GM19372 (cell line): ENCODE data around the gene SEC14L2.

Experiments
- ATAC-seq: cut with Tn5 transposase; IDR thresholded peaks from one replicate; pipeline ENCODE4 v1.9.1; 2021; ENCODE audit warnings: mild to moderate bottlenecking, low read depth, moderate library complexity; ENCODE audit not compliant: unreplicated experiment

SEC14L2 gene

DNA sequence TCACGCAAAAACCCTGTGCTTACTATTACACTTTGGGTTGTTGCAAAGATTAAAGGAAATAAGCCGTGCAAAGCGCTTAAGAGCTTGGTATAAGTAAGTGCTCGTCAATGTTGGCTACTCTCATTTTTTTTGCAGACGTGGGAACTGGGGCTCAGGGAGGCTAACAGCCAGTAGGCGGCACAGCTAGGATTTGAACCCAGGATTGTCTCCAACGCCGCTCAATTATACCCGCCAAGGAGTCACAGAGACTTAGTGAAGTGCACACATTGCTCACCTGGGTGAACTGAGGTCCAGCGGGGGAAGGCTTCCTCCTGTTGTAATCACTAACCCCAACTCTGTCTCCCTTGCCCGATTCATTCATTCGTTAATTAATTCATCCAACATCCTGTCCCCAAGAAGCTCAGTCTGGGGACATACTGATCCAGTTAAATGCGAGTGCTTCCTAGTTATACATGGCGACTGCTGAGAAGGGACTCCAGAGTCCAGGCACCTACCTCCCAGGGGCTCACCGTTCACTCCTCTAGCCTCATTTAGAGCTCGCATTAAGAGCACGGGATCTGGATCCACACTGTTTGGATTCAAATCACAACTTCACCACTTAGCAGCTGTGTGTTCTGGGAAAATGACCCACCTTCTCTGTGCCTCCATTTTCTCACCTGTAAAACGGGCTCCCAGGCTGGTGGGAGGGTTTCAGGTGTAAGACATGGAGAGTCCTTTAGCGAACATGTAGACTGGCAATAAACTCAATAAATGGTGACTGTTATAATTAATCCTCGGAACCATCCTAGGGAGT is 27.9 kb downstream of the SEC14L2 start:
- ATAC-seq = no peak

DNA sequence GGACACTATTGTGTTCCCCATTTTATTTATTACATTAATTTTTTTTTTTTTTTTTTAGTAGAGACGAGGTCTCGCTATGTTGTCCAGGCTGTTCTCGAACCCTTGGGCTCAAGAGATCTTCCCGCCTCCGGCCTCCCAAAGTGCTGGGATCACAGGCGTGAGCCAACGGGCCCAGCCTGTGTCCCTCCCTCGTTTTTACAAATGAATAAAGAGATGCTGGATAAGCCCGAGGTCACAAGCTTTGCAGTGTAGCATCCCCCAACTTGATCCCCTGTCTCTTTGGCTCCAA is 28.5 kb downstream of the SEC14L2 start:
- ATAC-seq = no peak

DNA sequence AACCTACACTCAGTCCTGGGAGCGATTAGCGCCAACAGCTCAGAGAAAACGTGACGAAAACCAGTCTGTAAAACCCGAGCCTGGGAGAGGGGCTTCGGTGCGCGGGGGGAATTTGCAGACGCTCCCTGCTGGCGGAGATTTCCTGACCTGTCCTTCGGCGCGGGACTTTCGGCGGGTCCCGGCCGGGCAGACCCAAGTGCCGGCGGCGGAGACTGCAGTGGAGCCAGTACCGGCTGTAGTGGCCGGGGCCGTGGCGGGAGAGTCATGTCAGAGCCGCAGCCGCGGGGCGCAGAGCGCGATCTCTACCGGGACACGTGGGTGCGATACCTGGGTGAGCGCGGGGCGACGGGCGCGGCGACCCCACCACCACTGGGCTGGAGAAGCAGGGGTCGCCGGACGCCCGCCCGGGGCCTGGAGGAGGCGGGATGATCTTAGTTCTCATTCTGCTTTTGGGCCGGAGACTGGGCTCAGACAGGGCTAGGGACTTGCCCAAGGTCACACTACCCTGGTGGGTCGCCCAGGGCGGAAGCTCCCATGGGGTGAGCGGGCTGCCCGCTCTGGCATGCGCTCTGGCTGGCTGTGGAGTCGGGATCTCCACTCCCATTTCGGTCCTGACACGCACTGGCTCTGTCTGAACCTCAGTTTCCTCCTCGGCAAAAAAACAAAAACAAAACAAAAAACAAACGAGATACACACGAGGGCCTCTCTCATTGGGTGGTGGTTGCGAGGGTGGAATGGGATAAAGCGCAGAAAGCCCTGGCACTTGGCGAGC is 29.0 kb downstream of the SEC14L2 start, which contains the start of gene MTFP1:
Gene MTFP1 (plus strand): TSS at position 153 of the 772 bp plus-strand sequence. CDS start 112 bp downstream, at position 265.
- ATAC-seq = no peak

GRCh38 chr22:30426388-30427353 is 29.9 kb downstream of the SEC14L2 start:
- ATAC-seq = no peak

GRCh38 chr22:30427871-30428270 is 31.1 kb downstream of the SEC14L2 start:
- no peak for ATAC-seq

GRCh38 chr22:30429887-30430286 is 33.1 kb downstream of the SEC14L2 start:
- no peak for ATAC-seq

DNA sequence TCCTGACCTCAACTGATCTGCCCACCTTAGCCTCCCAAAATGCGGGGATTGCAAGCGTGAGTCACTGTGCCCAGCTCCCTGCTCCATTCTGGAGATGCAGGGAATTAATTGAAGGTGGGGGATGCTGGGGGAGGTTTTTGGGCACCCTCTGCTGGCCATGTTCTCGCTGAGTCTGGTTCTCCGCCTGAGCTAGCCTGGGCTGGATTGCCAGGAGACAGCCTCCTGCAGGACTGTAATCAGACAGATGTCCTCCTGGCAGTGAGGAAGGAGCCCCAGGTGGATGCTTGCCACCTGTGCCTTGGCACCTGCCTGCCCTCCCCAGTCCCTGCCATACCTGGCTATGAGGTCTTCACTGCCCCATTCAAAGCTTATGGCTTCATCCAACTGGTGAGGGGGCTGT is 34.1 kb downstream of the SEC14L2 start:
- ATAC-seq = no peak

GRCh38 chr22:30432096-30432495 is 35.3 kb downstream of the SEC14L2 start:
- ATAC-seq = no peak

GRCh38 chr22:30432520-30432919 is 35.7 kb downstream of the SEC14L2 start:
- ATAC-seq = no peak

DNA sequence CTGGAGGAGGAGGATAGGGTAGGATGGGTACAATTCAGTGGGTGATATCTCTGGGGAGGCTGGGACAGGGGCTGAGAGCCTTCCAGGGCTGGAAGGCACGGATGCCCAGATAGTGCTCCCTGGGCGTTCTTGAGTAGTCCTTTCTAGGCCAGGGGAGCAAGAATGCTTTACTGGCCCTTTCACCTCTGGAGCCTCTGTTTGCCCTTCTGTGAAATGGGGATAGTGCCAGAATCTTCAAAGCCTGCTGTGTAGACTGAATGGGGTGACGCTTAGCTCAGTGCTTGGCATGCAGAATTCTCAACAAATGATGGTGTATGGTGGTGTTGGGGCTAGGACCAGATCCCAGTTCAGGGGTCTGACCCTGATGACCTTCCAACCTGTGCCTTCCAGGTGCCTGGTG is 36.4 kb downstream of the SEC14L2 start:
- no peak for ATAC-seq

GRCh38 chr22:30433773-30434172 is 37.0 kb downstream of the SEC14L2 start:
- no peak for ATAC-seq

GRCh38 chr22:30434843-30435242 is 38.0 kb downstream of the SEC14L2 start:
- no peak for ATAC-seq

DNA sequence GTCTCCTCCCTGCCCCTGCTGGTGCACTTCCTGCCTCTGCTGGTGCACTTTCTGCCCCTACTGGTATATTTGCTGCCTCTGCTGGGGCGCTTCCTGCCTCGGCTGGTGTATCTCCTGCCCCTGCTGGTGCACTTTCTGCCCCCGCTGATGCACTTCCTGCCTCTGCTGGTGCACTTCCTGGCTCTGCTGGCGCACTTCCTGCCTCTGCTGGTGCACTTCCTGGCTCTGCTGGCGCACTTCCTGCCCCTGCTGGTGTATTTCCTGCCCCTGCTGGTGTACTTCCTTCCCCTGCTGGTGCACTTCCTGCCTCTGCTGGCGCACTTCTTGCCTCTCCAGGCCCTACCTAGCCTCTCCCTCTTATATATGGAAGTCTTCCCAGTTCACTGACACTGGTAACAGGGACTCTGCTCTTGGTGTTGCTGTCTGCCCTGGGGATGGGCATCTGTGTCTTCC is 38.9 kb downstream of the SEC14L2 start:
- ATAC-seq = no peak

DNA sequence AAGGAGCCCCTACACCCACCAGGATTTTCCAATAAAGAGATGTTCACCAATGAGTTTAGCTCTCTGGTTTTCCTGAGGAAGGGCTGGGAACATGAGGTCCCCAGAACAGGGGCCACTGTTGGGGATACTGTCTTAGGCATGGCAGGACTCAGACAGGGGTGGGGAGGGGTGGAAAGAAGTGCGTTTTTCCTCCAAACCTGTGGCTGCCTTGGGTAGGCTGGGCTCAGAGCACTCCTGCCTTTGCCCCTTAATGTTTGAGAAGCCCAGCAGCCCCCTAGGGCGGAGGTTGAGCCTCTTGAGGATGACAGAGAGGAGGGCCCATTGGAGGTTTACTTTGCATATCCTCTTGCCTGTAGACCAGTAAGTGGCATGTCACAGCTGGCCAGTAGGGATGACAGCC is 39.4 kb downstream of the SEC14L2 start:
- no peak for ATAC-seq

DNA sequence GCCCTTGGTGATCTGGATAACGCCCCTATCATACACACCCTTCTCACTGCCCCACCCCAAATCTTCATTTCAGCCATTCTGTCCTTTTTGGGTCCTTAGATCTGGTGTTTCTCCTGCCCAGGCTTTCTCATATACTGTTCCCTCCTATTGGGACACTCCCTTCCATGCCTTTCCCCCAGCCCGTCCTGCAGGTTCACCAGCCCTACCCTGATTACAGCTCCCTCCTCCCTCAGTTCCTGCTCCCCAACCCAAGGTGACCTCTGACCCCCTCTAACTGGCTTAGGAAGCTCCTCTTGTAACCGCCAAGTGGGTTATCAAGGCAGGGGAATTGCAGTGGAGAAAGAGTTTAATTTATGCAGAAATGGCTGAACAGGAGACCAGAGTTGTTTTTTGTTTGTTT is 41.7 kb downstream of the SEC14L2 start:
- no peak for ATAC-seq

DNA sequence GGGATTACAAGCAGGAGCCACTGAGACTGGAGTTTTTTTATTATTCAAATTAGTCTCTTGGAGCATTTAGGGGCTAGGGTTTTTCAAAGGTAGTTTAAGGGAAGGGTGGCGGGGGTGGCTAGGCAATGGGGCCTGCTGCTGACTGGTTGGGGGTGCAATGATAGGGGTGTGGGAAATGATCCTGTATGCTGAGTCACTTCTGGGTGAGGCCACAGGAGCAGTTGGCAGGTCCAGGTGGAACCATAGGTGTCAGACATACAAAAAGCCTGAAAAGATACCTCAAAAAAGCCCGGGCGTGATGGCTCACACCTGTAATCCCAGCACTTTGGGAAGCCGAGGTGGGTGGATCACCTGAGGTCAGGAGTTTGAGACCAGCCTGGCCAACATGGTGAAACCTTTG is 42.4 kb downstream of the SEC14L2 start:
- ATAC-seq = no peak

- ATAC-seq = no peak
These were observed 43.0 kb downstream of the SEC14L2 start for GRCh38 chr22:30439836-30440235.

- ATAC-seq = no peak
These were observed 44.3 kb downstream of the SEC14L2 start for GRCh38 chr22:30441088-30441487.

GRCh38 chr22:30444632-30445437 is 48.0 kb downstream of the SEC14L2 start:
- no peak for ATAC-seq
